Measurements from ENCODE around the gene FADD.

FADD gene

DNA sequence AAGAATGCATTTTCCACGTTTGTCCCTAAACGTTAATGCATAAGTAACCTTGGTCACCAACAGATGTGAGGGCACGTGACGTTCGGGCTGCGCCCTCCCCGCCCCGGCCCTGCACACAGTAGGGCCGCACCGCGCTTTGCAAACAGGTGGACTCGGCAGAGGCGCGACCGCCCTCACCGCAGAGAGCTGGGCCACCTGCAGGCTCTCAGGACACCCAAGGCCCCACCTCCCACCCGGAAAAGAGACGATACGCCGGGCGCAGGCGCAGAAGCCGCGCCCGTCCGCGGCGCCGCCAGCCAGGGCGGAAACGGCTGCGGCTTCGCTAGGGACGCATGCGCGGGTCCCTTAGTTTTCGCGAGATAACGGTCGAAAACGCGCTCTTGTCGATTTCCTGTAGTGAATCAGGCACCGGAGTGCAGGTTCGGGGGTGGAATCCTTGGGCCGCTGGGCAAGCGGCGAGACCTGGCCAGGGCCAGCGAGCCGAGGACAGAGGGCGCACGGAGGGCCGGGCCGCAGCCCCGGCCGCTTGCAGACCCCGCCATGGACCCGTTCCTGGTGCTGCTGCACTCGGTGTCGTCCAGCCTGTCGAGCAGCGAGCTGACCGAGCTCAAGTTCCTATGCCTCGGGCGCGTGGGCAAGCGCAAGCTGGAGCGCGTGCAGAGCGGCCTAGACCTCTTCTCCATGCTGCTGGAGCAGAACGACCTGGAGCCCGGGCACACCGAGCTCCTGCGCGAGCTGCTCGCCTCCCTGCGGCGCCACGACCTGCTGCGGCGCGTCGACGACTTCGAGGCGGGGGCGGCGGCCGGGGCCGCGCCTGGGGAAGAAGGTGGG, at the start of gene FADD:
Gene FADD, plus strand, starts transcription at position 377 of the 831 bp plus-strand sequence. Its CDS starts 164 bp downstream, at position 541.
- peak; percentile 76 for DNase-seq

GRCh38 chr11:70155386-70155785, 47.7 kb upstream of the FADD start:
- DNase-seq = no peak

GRCh38 chr11:70156291-70157037, 46.6 kb upstream of the FADD start:
- no peak for DNase-seq

DNA sequence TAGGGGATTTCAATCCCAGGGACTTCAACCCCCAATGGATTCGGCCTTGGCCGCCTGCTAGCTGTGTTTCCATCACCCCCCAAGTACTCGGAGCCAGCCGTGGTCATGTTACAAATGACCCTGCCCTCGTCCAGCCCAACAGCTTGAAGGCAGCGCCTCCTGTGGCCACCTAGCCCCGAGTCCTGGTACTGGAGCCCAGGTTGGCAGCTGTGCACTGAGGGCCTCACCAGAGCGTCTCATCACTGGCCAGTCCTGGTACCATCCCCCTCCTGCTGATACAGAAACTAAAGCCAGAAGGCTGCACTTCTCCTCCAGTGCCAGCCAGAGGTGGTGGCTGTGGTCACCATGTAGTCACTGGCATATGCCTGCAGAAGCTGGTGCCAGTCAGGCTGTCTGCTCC, 44.9 kb upstream of the FADD start:
- no peak for DNase-seq

DNA sequence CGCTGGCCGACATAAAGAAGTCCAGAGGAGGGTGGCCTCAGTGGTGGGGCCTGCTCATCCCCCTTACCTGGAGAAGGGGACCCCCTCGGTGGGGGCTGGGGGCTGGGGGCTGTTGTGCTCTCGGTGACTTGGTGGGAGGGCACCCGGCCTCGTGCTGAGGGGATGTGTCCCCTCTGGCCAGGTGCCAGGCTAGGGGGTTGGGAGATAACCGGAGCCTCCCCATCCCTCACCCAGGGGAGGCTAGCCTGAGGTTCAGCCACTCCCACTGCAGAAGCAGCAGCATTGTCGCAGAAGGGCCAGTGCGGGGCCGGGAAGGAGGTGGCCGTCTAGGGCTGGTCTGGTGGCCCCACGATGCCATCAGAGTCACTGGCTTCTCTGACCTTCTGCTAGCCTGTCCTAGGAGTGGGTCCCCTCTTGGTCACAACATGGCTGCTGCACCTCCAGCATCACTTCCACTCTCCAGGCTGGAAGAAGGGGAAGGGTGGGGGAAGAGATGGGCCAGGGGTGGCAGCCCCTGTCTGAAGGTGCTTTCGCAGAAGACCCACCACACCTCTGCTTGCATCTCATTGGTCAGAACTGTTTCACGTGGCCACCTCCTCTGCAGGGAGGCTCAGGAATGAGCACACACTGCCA, 44.2 kb upstream of the FADD start:
- DNase-seq = no peak

DNA sequence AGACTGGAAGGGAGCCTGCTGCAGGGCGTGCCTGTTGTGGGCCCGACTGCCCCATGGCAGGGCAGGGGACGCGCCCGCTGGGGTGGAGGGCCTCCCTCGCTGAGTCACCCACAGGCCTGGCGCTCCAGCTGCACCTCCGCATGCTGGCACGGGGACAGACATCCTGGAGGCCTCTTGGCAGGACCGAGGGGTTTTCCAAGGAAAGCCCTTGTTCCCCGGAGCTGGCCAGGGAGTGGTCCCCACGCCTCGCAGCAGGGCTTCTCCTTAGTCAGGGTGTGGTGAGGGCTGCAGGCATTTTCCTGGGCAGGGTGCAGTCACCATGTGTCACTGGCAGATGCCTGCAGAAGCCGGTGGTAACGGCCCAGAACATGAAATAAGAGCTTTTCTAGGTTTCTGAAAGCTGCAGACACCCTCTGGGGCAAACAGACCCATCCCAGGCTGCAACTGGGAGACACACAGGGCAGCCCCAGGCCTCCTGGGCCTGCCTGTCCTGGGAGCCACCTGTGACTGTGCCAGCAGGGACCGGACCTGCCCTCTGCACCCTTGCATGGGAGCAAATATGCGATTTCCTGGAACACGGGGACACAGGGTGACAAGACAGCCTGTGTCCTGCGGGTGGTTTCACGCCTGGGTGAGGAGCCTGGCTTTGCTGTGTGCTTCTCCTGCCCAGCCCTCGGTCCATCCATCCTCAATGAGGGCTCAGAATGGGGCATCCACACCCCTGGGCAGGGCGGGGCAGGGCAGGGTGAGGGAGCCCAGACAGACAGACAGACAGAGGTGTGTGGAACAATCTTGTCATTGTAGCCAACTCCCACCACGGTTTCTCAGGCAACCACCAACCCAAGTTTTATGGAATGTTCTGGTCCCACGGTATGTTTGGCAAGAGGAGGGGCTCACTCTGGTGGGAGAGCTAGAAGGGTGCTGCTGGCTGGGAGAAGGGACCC, 43.2 kb upstream of the FADD start:
- DNase-seq = no peak

DNA sequence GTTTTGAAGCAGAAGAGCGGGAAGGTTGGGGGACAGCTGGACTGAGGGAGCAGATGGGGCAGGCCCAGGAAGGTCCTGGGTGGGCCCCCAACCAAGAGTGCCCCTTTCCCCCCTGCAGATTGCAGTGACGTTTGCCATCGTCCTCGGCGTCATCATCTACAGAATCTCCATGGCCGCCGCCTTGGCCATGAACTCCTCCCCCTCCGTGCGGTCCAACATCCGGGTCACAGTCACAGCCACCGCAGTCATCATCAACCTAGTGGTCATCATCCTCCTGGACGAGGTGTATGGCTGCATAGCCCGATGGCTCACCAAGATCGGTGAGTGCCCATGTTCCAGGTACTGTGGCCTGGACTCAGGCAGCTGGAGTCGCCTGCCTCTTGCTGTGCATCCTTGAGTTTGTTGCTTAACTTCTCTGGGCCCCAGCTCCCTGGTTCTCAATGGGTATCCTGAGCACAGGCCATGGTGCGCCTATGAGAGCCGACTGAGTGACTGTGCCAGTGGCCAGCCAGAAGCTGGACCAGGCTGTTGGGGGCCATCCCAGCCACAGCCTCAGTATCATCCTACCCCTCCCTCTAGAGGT, 42.0 kb upstream of the FADD start:
- DNase-seq = no peak

DNA sequence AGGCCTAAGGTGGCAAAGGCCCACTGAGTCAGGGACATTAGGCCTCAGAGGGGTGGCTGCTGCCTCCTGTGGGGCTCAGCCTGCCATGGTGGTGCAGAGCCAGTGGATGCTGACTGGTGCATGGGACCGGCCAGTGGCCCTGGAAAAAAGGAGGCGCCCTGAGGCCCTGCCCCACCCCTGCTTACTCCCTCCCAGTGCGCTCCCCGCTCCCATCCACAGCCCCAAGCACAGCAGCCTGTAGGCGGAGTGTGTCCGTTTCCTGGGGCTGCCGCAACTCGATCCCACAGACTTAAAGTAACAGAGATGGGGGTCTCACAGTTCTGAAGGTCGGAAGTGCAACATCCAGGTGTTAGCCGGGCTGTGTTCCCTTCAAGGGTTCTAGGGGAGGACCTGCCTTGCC, 38.4 kb upstream of the FADD start:
- DNase-seq = no peak

- DNase-seq = no peak
Observed at GRCh38 chr11:70167120-70167519, 36.0 kb upstream of the FADD start.

GRCh38 chr11:70167723-70168404, 35.2 kb upstream of the FADD start:
- DNase-seq = no peak

GRCh38 chr11:70168405-70168754, 34.7 kb upstream of the FADD start:
- no peak for DNase-seq

- no peak for DNase-seq
Observed at GRCh38 chr11:70169127-70169526, 34.0 kb upstream of the FADD start.

GRCh38 chr11:70169632-70170031, 33.5 kb upstream of the FADD start:
- no peak for DNase-seq

- DNase-seq = no peak
Observed at GRCh38 chr11:70170596-70171210, 32.4 kb upstream of the FADD start.

- no peak for DNase-seq
Observed at GRCh38 chr11:70173018-70173417, 30.1 kb upstream of the FADD start.

- no peak for DNase-seq
Observed at GRCh38 chr11:70174547-70175235, 28.4 kb upstream of the FADD start.

DNA sequence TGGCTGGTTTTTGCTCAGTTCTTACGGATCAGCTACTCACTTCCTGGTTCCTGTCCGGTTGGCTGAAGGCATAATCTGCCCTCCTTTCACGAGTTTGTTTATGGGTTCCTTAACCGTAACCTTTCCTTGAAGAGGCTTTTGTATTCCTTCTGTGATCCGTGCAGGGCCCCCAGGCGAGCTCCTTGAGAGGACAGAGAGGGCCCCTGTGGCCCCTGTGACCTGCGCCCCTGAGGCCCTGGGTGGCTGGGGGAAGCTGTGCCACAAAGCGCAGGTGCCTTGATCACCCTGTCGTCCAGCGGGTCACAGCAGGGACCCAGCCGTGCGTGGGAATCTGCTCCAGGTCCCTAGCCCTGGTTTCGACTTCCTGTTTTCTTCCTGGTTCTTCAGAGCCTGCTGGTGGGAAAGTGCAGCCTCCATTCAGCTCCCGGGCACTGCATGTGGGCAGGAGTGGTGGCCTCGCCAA, 27.8 kb upstream of the FADD start:
- DNase-seq = no peak

DNA sequence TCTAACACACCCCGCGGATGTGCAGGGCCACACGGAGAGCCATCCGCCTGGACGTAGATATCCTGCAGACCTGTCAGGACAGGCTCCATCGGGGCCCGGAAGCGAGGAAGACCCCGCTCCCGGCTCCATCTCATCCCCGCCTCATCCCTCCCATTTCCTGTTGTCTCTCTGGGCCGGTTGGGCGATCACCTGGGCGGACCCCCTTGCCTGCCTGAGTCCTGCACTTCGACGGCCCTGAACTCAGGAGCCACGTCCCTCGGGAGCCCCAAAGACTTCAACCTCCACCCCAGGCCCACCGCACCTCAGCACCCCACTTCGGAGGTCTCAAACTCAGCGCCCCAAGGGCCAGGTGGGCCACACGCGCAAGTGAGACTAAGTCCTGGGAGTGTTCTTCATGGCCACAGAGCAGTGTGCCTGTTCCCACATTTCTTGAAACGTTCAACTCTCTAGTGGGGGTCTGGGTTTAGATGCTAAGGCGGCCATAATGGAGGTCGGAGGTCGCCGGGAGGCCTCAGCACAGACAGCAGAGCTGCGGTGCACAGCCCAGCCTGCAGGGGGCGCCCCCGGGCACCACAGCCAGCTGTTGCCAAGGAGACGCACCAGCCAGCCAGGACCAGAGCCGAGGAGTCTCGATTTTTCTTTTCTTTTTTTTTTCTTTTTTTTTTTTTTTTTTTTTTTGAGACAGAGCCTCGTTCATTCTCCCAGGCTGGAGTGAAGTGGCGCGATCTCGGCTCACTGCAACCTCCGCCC, 26.0 kb upstream of the FADD start:
- DNase-seq = no peak

GRCh38 chr11:70180906-70181305, 22.2 kb upstream of the FADD start:
- no peak for DNase-seq

GRCh38 chr11:70182266-70182665, 20.8 kb upstream of the FADD start:
- DNase-seq = no peak

All from NCI-H1417 treated with DMSO at 0.1 percent for 48 hours (cell line).